Measurements from ENCODE around the gene PDHA1. TPM values are rescaled to one million over a fixed set of nuclear protein-coding genes. Genes with fewer than 3 reads are reported as not detected.

The PDHA1 gene
- total RNA-seq (2022; extraction: Qiagen RNA extraction): 268 to 316 TPM (median 290 TPM) in 5 replicates

GRCh38 chrX:19343535-19344408 lies at the start of gene PDHA1:
Gene PDHA1 (plus strand): TSS chrX:19343927. CDS start chrX:19344038, 111 bp downstream.

Other genes starting within 250 kb of the PDHA1 start
- gene ADGRG2, start 221.5 kb upstream of the PDHA1 start, total RNA-seq (2022; extraction: Qiagen RNA extraction): 8.7 to 11.1 TPM (median 10.5 TPM) in 5 replicates
- 1.7 to 2.2 TPM (median 2.0 TPM) in 5 replicates for gene MAP3K15, start 171.6 kb downstream of the PDHA1 start, total RNA-seq (2022; extraction: Qiagen RNA extraction)